Measurements from ENCODE around the gene MCHR1.
"Not testable (repeated sequence)": the region's sequence is repeated elsewhere in the genome, so short reads cannot be mapped to it uniquely, and the experiment has no call there.

The MCHR1 gene

GRCh38 chr22:40679249-40679963 lies at the start of gene MCHR1:
TSS of gene MCHR1 (plus strand) at chr22:40679484. CDS start at chr22:40679653, 169 bp downstream.
- DNase-seq, result no peak

GRCh38 chr22:40631925-40632324 lies 47.4 kb upstream of the MCHR1 start:
- DNase-seq, result peak in 1 of 2 experiments; percentile 32

GRCh38 chr22:40633036-40633435 lies 46.2 kb upstream of the MCHR1 start:
- DNase-seq, result no peak

GRCh38 chr22:40634119-40634903 lies 45.0 kb upstream of the MCHR1 start:
- peak in 1 of 2 experiments; percentile 12 for DNase-seq

GRCh38 chr22:40635043-40635939 lies 44.0 kb upstream of the MCHR1 start:
- DNase-seq, result peak in 1 of 2 experiments; percentile 12

GRCh38 chr22:40635940-40636379 lies 43.3 kb upstream of the MCHR1 start:
- DNase-seq, result no peak

GRCh38 chr22:40636380-40637182 lies 42.7 kb upstream of the MCHR1 start, which contains the start of gene MRTFA:
TSS of gene MRTFA (minus strand) at chr22:40636719.
- peak; percentile 98 to 99 for DNase-seq

GRCh38 chr22:40637183-40638150 lies 41.8 kb upstream of the MCHR1 start:
- no peak for DNase-seq

GRCh38 chr22:40638261-40638660 lies 41.0 kb upstream of the MCHR1 start:
- DNase-seq, result no peak

- no peak for DNase-seq
These were observed 38.0 kb upstream of the MCHR1 start for GRCh38 chr22:40641269-40641668.

GRCh38 chr22:40642316-40642715 lies 37.0 kb upstream of the MCHR1 start:
- no peak for DNase-seq

- DNase-seq, result no peak
These were observed 33.6 kb upstream of the MCHR1 start for GRCh38 chr22:40645579-40646197.

- no peak for DNase-seq
These were observed 30.9 kb upstream of the MCHR1 start for GRCh38 chr22:40648386-40648785.

- no peak for DNase-seq
These were observed 28.2 kb upstream of the MCHR1 start for GRCh38 chr22:40651057-40651456.

GRCh38 chr22:40651563-40652501 lies 27.5 kb upstream of the MCHR1 start:
- peak; percentile 93 to 96 for DNase-seq

- DNase-seq, result no peak
These were observed 25.9 kb upstream of the MCHR1 start for GRCh38 chr22:40653361-40653760.

GRCh38 chr22:40654522-40655167 lies 24.6 kb upstream of the MCHR1 start:
- DNase-seq, result peak; percentile 83 to 84

GRCh38 chr22:40655941-40656340 lies 23.3 kb upstream of the MCHR1 start:
- DNase-seq, result not testable (repeated sequence)

GRCh38 chr22:40656651-40657050 lies 22.6 kb upstream of the MCHR1 start:
- DNase-seq, result peak in 1 of 2 experiments; percentile 5

Data from NCI-H446 (cell line).